Measurements from ENCODE around the gene CCDC43. TPM values are rescaled to one million over a fixed set of nuclear protein-coding genes. Genes with fewer than 3 reads are reported as not detected.

Gene CCDC43
- total and polyA plus RNA-seq, 2 of the 13 experiments (the other 11 are each of a cell fraction or from before 2014, with no cell fraction given) = 17.5 to 94.8 TPM

GRCh38 chr17:44688675-44689476 lies 700 bp downstream of the CCDC43 start:
- H4K20me1 ChIP-seq (ENCODE audit: insufficient read depth, low read length) = no peaks in the 10 kb centered on the region
- ATAC-seq (peak; percentile 54), FAIRE-seq (no peak), DNase-seq (ENCODE audit: low spot score) (peak; percentile 22)
- POLR2A ChIA-PET = interaction anchor here (0.9 to 2.8 kb wide), 5 partner anchors 11 to 210 kb away, joined by 3 to 10 read pairs (median 6); partner anchors contain the start of genes DBF4B and EFTUD2
- TSS peak; percentile 66 for BruUV-seq (replicated peaks)
- intact Hi-C loops (cut with micrococcal nuclease; ENCODE audit: unreplicated experiment) = no loop called here
- peak overlapping the region; percentile 81 for H3K27ac ChIP-seq (ENCODE audit: extremely low read length, insufficient read depth, low read length)
- peak overlapping the region; percentile 81 for H3K4me2 ChIP-seq (ENCODE audit: low read depth, low read length)
- peaks cover 0 to 3% of the 10 kb centered on the region in 2 experiments; a peak in 1 of 5 replicates for H3K27me3 ChIP-seq (ENCODE audit: control insufficient read depth in 1 of 2, insufficient read depth in 2 of 2, low read length in 2 of 2)
- under 1% methylated on average over 12 of the region's 13 CpGs for WGBS (ENCODE audit: low lambda C conversion rate)
- H3K4me3 ChIP-seq (replicated peaks in 1 of 3; ENCODE audit: insufficient read depth in 1 of 3, low read depth in 2 of 3, low read length in 3 of 3) = peak overlapping the region; percentile 90 to 95 (median 92)
- CTCF ChIA-PET (ENCODE audit: low intra/inter-chr PET ratio, low total read pairs) = no interaction called here
- peaks cover 27% of the 10 kb centered on the region for H3K4me1 ChIP-seq (ENCODE audit: insufficient read depth, low read length)
- H3K36me3 ChIP-seq (replicated peaks in 1 of 2; ENCODE audit: control insufficient read depth in 1 of 2, insufficient read depth in 2 of 2, low read length in 2 of 2) = peaks cover 3 to 11% of the 10 kb centered on the region in 2 experiments; a peak in 3 of 5 replicates
- H3K9ac ChIP-seq (ENCODE audit: insufficient read depth, low read depth, low read length) = peak overlapping the region; percentile 97
- no peaks in the 10 kb centered on the region for H3K9me3 ChIP-seq (ENCODE audit: low read length)
- peaks cover 40% of the 10 kb centered on the region for H3K79me2 ChIP-seq (ENCODE audit: insufficient read depth, low read length)
- in situ Hi-C loops (cut with HindIII; ENCODE audit: extremely low pct_ligation_motif_present, low pct_unique_long_range_greater_than_20kb) = no loop called here
- H2AFZ ChIP-seq (ENCODE audit: low read length) = peak overlapping the region; percentile 66
- TF ChIP-seq MEF2D (CRISPR knock-in tag; IDR thresholded peaks at IDR 0.05) (no peak), SKIL (CRISPR knock-in tag; IDR thresholded peaks at IDR 0.05; ENCODE audit: borderline replicate concordance) (no peak), RFXAP (CRISPR knock-in tag; IDR thresholded peaks at IDR 0.05; ENCODE audit: borderline replicate concordance) (0 out of 2 replicates have a peak, but pooled peaks have one; percentile 15), HOXA7 (CRISPR knock-in tag; IDR thresholded peaks at IDR 0.05) (no peak), ZC3H13 (CRISPR knock-in tag; IDR thresholded peaks at IDR 0.05) (0 out of 2 replicates have a peak, but pooled peaks have one; percentile 18), CCDC6 (CRISPR knock-in tag; IDR thresholded peaks at IDR 0.05) (no peak), ZNF510 (CRISPR knock-in tag; IDR thresholded peaks at IDR 0.05; ENCODE audit: low read depth) (no peak), SAP130 (CRISPR knock-in tag; IDR thresholded peaks at IDR 0.05; ENCODE audit: low read depth) (peak; percentile 42), ZNF816 (CRISPR knock-in tag; IDR thresholded peaks at IDR 0.05; ENCODE audit: borderline replicate concordance) (0 out of 2 replicates have a peak, but pooled peaks have one; percentile 19), HBP1 (CRISPR knock-in tag; IDR thresholded peaks at IDR 0.05; ENCODE audit: low read depth) (no peak), ZNF614 (CRISPR knock-in tag; IDR thresholded peaks at IDR 0.05; ENCODE audit: borderline replicate concordance) (no peak), DMTF1 (CRISPR knock-in tag; IDR thresholded peaks at IDR 0.05) (0 out of 2 replicates have a peak, but pooled peaks have one; percentile 38), KDM2A (CRISPR knock-in tag; IDR thresholded peaks at IDR 0.05; ENCODE audit: borderline replicate concordance, low read depth) (no peak), GTF3A (CRISPR knock-in tag; conservative IDR thresholded peaks at IDR 0.05) (0 out of 2 replicates have a peak, but pooled peaks have one; percentile 65), ZFY (CRISPR knock-in tag; IDR thresholded peaks at IDR 0.05) (no peak), ZBTB2 (CRISPR knock-in tag; IDR thresholded peaks at IDR 0.05; ENCODE audit: low read depth) (no peak)
